Thoracic aorta (tissue), 2 donors: ENCODE results near the gene PLA2G2C. TPM values are rescaled to one million over a fixed set of nuclear protein-coding genes. Genes with fewer than 3 reads are reported as not detected.

Experiments used
- ATAC-seq: fragments of 150-250 bp; one replicate; pipeline ENCODE4 v1.8.0; 2017; ENCODE audit warnings: low read depth; ENCODE audit not compliant: insufficient number of reproducible peaks, low FRiP score
- DNase-seq: peaks from one replicate; pipeline ENCODE4 v3.0.0-alpha.2; 2020; ENCODE audit warnings: low spot score
- H3K27ac ChIP-seq, 2 donors: fragments of 200-600 bp; sonication (generic); 1 replicate in 1 of 2; 2 replicates in 1 of 2; pipeline ENCODE4 v1.5.1; 2016; ENCODE audit warnings: mild to moderate bottlenecking in 2 of 2, moderate library complexity in 2 of 2
- H3K27me3 ChIP-seq: fragments of 200-600 bp; sonication (generic); replicated peaks from 2 replicates; pipeline ENCODE4 v1.6.0; 2016; ENCODE audit warnings: mild to moderate bottlenecking; ENCODE audit not compliant: insufficient read depth
- H3K36me3 ChIP-seq: fragments of 200-600 bp; sonication (generic); one replicate; pipeline ENCODE4 v1.5.1; 2016
- H3K4me1 ChIP-seq, 2 donors: fragments of 200-600 bp; sonication (generic); 1 replicate in 1 of 2; 2 replicates in 1 of 2; pipeline versions ENCODE4 v1.5.1 to v1.6.0; 2016; ENCODE audit warnings: low read depth in 2 of 2, mild to moderate bottlenecking in 1 of 2; ENCODE audit not compliant: control insufficient read depth in 1 of 2
- H3K4me3 ChIP-seq: fragments of 200-600 bp; sonication (generic); 2 replicates; pipeline ENCODE4 v1.5.1; 2016; ENCODE audit warnings: mild to moderate bottlenecking
- H3K9me3 ChIP-seq: fragments of 200-600 bp; sonication (generic); 2 replicates; pipeline ENCODE4 v1.5.1; 2016
- total RNA-seq, 2 donors: library from RNA; depleted of rRNA; stranded (reverse); fragments of >200 nt; gene quantifications; one replicate each; pipeline versions ENCODE4 v1.1.0 to v1.2.3, GENCODE V29; 2016
- TF ChIP-seq, protein P1 (sequence below): fragments of 200-600 bp; sonication (generic); IDR thresholded peaks from one replicate; pipeline ENCODE4 v1.5.1; 2019; ENCODE audit warnings: antibody characterized with exemption

The PLA2G2C gene
- total RNA-seq, 2 donors from 2014 or later, result not detected

- no peak overlapping the region for H3K27ac ChIP-seq
- TF ChIP-seq, protein P1, sequence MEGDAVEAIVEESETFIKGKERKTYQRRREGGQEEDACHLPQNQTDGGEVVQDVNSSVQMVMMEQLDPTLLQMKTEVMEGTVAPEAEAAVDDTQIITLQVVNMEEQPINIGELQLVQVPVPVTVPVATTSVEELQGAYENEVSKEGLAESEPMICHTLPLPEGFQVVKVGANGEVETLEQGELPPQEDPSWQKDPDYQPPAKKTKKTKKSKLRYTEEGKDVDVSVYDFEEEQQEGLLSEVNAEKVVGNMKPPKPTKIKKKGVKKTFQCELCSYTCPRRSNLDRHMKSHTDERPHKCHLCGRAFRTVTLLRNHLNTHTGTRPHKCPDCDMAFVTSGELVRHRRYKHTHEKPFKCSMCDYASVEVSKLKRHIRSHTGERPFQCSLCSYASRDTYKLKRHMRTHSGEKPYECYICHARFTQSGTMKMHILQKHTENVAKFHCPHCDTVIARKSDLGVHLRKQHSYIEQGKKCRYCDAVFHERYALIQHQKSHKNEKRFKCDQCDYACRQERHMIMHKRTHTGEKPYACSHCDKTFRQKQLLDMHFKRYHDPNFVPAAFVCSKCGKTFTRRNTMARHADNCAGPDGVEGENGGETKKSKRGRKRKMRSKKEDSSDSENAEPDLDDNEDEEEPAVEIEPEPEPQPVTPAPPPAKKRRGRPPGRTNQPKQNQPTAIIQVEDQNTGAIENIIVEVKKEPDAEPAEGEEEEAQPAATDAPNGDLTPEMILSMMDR, result no peak
- H3K9me3 ChIP-seq, result no peaks in the 10 kb centered on the region
- H3K4me1 ChIP-seq, result no peaks in the 10 kb centered on the region
- H3K36me3 ChIP-seq, result no peaks in the 10 kb centered on the region
- no peaks in the 10 kb centered on the region for H3K27me3 ChIP-seq
- no peak overlapping the region for H3K4me3 ChIP-seq
- ATAC-seq (no peak), DNase-seq (no peak)
These were observed 25.9 kb upstream of the PLA2G2C start for GRCh38 chr1:20212085-20212684.

- no peak overlapping the region for H3K4me3 ChIP-seq
- H3K9me3 ChIP-seq, result no peaks in the 10 kb centered on the region
- TF ChIP-seq, protein P1, result no peak
- no peaks in the 10 kb centered on the region for H3K36me3 ChIP-seq
- H3K27me3 ChIP-seq, result no peaks in the 10 kb centered on the region
- H3K27ac ChIP-seq, result no peak overlapping the region
- H3K4me1 ChIP-seq, result no peaks in the 10 kb centered on the region
- DNase-seq (no peak), ATAC-seq (no peak)
These were observed 25.2 kb upstream of the PLA2G2C start for GRCh38 chr1:20211511-20211931.

DNA sequence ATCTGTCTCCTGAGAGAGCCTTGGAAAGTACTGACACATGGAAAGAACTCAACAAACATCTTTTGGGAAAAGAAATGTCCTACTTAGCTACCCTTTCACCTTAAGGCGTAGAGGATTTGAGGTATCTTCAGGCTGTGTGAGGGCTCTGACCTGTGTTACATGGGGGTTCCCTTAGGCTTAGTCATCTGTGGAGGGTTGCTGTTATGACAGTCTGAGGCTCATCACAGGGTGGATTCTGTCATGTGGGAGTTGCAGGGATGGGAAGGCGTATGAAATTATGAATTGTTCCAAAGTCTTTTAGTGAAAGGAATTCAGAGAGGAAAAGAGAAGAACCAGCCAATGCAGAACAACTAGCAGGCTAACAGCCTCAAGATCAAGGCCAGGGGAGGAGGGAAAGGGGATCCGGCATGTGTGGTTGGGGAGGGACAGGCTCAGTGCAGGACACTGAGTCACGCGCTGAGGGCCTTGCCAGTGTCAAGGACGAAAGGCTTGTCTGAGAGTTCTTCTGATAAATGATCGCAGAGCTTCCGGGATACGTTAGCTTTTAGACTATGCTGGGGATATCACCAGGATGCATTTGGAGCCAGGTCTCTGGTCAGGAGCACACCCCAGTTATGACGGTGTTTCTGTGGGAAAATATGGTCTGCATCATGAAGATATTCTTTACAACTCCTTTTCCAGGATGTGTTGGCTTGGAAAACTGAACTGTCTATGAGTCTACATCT lies 24.6 kb upstream of the PLA2G2C start:
- H3K27me3 ChIP-seq, result no peaks in the 10 kb centered on the region
- H3K9me3 ChIP-seq, result no peaks in the 10 kb centered on the region
- no peaks in the 10 kb centered on the region for H3K36me3 ChIP-seq
- TF ChIP-seq, protein P1, result no peak
- no peak overlapping the region for H3K27ac ChIP-seq
- ATAC-seq (no peak), DNase-seq (no peak)
- H3K4me3 ChIP-seq, result no peak overlapping the region
- no peaks in the 10 kb centered on the region for H3K4me1 ChIP-seq

DNA sequence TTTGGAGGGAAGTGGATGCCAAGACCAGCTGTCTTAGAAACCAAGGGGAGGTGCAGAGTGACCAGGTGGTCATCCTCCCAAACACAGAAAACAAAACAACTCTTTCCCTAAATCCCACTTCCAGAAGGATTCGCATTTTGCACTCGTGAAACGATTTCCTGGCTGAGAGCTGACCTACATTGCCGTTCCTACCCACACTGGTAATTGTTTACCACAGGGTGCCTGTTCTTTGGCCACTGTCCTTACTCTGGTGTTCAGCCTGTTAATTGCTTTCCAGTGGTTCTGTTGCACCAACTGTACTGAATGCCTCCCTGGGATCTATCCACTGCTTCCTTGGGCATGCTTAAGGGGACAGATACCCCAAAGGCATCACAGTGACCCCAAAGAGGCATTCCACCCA lies 23.2 kb upstream of the PLA2G2C start:
- no peak overlapping the region for H3K27ac ChIP-seq
- H3K9me3 ChIP-seq, result no peaks in the 10 kb centered on the region
- H3K27me3 ChIP-seq, result no peaks in the 10 kb centered on the region
- DNase-seq (no peak), ATAC-seq (no peak)
- TF ChIP-seq, protein P1, result no peak
- no peak overlapping the region for H3K4me3 ChIP-seq
- no peaks in the 10 kb centered on the region for H3K4me1 ChIP-seq
- H3K36me3 ChIP-seq, result no peaks in the 10 kb centered on the region

GRCh38 chr1:20207546-20207945 lies 21.2 kb upstream of the PLA2G2C start:
- Histone ChIP-seq H3K4me3 (no peak overlapping the region), H3K27me3 (no peaks in the 10 kb centered on the region), H3K27ac (no peak overlapping the region), H3K4me1 (no peaks in the 10 kb centered on the region), H3K36me3 (no peaks in the 10 kb centered on the region), H3K9me3 (no peaks in the 10 kb centered on the region)
- DNase-seq (no peak), ATAC-seq (no peak)
- TF ChIP-seq, protein P1, result no peak
